ENCODE data around the gene NIBAN1.

NIBAN1 gene, protein sequence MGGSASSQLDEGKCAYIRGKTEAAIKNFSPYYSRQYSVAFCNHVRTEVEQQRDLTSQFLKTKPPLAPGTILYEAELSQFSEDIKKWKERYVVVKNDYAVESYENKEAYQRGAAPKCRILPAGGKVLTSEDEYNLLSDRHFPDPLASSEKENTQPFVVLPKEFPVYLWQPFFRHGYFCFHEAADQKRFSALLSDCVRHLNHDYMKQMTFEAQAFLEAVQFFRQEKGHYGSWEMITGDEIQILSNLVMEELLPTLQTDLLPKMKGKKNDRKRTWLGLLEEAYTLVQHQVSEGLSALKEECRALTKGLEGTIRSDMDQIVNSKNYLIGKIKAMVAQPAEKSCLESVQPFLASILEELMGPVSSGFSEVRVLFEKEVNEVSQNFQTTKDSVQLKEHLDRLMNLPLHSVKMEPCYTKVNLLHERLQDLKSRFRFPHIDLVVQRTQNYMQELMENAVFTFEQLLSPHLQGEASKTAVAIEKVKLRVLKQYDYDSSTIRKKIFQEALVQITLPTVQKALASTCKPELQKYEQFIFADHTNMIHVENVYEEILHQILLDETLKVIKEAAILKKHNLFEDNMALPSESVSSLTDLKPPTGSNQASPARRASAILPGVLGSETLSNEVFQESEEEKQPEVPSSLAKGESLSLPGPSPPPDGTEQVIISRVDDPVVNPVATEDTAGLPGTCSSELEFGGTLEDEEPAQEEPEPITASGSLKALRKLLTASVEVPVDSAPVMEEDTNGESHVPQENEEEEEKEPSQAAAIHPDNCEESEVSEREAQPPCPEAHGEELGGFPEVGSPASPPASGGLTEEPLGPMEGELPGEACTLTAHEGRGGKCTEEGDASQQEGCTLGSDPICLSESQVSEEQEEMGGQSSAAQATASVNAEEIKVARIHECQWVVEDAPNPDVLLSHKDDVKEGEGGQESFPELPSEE

GRCh38 chr1:184974056-184974836, at the start of gene NIBAN1:
Gene NIBAN1, minus strand, starts transcription at chr1:184974508. Its CDS starts 152 bp downstream, at chr1:184974356.
- peak within 1 kb of the TSS; percentile 61 for H3K4me3 ChIP-seq (ENCODE audit: low read depth, low read length)
- TF ChIP-seq, protein P1, sequence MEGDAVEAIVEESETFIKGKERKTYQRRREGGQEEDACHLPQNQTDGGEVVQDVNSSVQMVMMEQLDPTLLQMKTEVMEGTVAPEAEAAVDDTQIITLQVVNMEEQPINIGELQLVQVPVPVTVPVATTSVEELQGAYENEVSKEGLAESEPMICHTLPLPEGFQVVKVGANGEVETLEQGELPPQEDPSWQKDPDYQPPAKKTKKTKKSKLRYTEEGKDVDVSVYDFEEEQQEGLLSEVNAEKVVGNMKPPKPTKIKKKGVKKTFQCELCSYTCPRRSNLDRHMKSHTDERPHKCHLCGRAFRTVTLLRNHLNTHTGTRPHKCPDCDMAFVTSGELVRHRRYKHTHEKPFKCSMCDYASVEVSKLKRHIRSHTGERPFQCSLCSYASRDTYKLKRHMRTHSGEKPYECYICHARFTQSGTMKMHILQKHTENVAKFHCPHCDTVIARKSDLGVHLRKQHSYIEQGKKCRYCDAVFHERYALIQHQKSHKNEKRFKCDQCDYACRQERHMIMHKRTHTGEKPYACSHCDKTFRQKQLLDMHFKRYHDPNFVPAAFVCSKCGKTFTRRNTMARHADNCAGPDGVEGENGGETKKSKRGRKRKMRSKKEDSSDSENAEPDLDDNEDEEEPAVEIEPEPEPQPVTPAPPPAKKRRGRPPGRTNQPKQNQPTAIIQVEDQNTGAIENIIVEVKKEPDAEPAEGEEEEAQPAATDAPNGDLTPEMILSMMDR (IDR thresholded peaks at IDR 0.05; ENCODE audit: control insufficient read depth, extremely low read depth, insufficient read depth) = no peak
- no peak for DNase-seq (ENCODE audit: low read depth)

DNA sequence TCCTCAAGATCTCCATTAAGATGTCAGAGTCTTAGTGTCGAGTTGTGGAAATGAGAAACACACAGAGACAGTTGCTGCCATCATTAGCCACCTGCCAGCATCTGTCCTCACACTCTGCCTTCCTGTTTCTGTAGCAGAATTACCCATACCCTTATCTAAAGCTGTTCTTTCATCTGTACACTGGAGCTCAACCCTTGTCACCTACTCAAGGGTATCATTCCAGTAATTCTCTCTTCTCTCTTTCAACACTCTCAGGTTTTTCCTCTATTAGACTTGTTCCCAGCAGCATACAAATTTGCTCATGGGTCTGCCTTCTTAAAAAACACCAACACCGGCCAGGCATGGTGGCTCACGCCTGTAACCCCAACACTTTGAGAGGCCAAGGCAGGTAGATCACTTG, 43.7 kb upstream of the NIBAN1 start:
- TF ChIP-seq, protein P1 (IDR thresholded peaks at IDR 0.05; ENCODE audit: control insufficient read depth, extremely low read depth, insufficient read depth) = no peak
- no peak overlapping the region for H3K4me3 ChIP-seq (ENCODE audit: low read depth, low read length)
- no peak for DNase-seq (ENCODE audit: low read depth)

GRCh38 chr1:185017338-185017737, 43.0 kb upstream of the NIBAN1 start:
- H3K4me3 ChIP-seq (ENCODE audit: low read depth, low read length) = no peak overlapping the region
- TF ChIP-seq, protein P1 (IDR thresholded peaks at IDR 0.05; ENCODE audit: control insufficient read depth, extremely low read depth, insufficient read depth) = no peak
- DNase-seq (ENCODE audit: low read depth) = no peak

DNA sequence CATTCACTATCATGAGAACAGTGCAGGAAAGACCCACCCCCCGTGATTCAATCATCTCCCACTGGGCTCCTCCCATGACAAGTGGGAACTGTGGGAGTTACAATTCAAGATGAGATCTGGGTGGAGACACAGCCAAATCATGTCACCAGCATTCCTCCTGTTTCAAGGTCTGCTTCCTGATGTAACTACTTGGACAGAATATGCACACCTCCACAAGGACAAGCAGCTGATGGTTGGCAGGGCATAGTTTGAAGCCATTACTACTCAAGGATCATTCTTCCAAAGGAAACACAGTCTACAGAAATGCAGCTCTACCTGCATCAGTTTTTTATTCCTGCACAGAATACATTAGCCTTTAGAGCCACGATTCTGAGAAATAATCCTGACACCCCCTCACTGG, 42.6 kb upstream of the NIBAN1 start:
- TF ChIP-seq, protein P1 (IDR thresholded peaks at IDR 0.05; ENCODE audit: control insufficient read depth, extremely low read depth, insufficient read depth) = no peak
- DNase-seq (ENCODE audit: low read depth) = no peak
- H3K4me3 ChIP-seq (ENCODE audit: low read depth, low read length) = no peak overlapping the region

DNA sequence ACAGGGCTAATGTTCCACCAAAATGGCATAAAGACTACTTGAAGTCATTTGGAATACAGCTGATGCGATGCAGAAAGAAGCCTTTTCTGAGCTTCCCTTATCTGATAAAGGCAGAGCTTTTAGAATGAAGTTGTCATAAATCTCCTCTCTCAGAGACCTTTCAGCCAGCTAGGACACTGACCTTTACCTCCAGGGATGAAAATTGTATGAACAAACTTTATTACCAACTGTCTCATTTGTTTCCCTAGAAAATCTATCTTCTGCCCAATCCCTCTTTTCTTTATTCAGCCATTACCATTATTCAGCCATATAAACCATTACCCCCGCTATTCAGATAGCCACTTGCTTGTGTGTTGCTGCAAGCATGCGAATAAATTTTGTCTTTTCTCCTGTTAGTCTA, 41.3 kb upstream of the NIBAN1 start:
- no peak overlapping the region for H3K4me3 ChIP-seq (ENCODE audit: low read depth, low read length)
- DNase-seq (ENCODE audit: low read depth) = no peak
- TF ChIP-seq, protein P1 (IDR thresholded peaks at IDR 0.05; ENCODE audit: control insufficient read depth, extremely low read depth, insufficient read depth) = no peak

- TF ChIP-seq, protein P1 (IDR thresholded peaks at IDR 0.05; ENCODE audit: control insufficient read depth, extremely low read depth, insufficient read depth) = no peak
- H3K4me3 ChIP-seq (ENCODE audit: low read depth, low read length) = no peak overlapping the region
- no peak for DNase-seq (ENCODE audit: low read depth)
These were observed 40.6 kb upstream of the NIBAN1 start for GRCh38 chr1:185014941-185015340.
